Keratinocyte (primary cell): ENCODE results near the gene HADH.

ENCODE experiments used
- CTCF ChIP-seq, 3 experiments: IDR thresholded peaks in 1 of 3; conservative IDR thresholded peaks in 1 of 3; optimal IDR thresholded peaks in 1 of 3; 2 replicates in 2 of 3; 3 replicates in 1 of 3; pipeline versions ENCODE3 to v1.5.1; 2011; ENCODE audit warnings: low read length in 3 of 3, mild to moderate bottlenecking in 3 of 3, moderate library complexity in 2 of 3, control low read depth in 1 of 3, inconsistent platforms in 1 of 3; ENCODE audit not compliant: insufficient read depth in 2 of 3; ENCODE audit errors: extremely low read depth in 1 of 3
- EZH2 ChIP-seq: IDR thresholded peaks from one replicate; pipeline ENCODE4 v1.6.1; 2012; ENCODE audit warnings: inconsistent platforms, mild to moderate bottlenecking, low read length, moderate library complexity

GRCh38 chr4:108035691-108036090 is 46.0 kb downstream of the HADH start:
- no peak for TF ChIP-seq CTCF (optimal IDR thresholded peaks at IDR 0.05 in 1 of 3, IDR thresholded peaks at IDR 0.05 in 1 of 3, conservative IDR thresholded peaks at IDR 0.05 in 1 of 3; ENCODE audit: extremely low read depth in 1 of 3, insufficient read depth in 2 of 3, low read length in 3 of 3)
- TF ChIP-seq EZH2 = no peak
